Dendritic cell treated with granulocyte-macrophage colony-stimulating factor and Interleukin-4, amounts not matched to agents 40 ng/mL and 50 ng/mL, for 4 days (primary cell): ENCODE results near the gene UBAP2.

Experiments used
- H3K27ac Mint-ChIP-seq: one replicate; pipeline ENCODE4 v1.8.0; 2022; ENCODE audit warnings: mild to moderate bottlenecking, mixed read lengths
- H3K27me3 Mint-ChIP-seq: one replicate; pipeline ENCODE4 v1.8.0; 2022; ENCODE audit warnings: mild to moderate bottlenecking, mixed read lengths
- H3K36me3 Mint-ChIP-seq: one replicate; pipeline ENCODE4 v1.8.0; 2022; ENCODE audit warnings: low read depth, mixed read lengths
- H3K4me1 Mint-ChIP-seq: one replicate; pipeline ENCODE4 v1.8.0; 2022; ENCODE audit warnings: low read depth, mixed read lengths
- H3K4me3 Mint-ChIP-seq: one replicate; pipeline ENCODE4 v1.8.0; 2022; ENCODE audit warnings: mild to moderate bottlenecking, moderate library complexity, mixed read lengths
- H3K9me3 Mint-ChIP-seq: one replicate; pipeline ENCODE4 v1.8.0; 2022; ENCODE audit warnings: mixed read lengths
- intact Hi-C: fragments of 100-400 bp; cut with micrococcal nuclease; formaldehyde crosslinking; loops from one replicate; pipeline ENCODE4 v1.15.0; 2022

The UBAP2 gene

GRCh38 chr9:33934188-33934878 lies 114.4 kb downstream of the UBAP2 start:
- no peak overlapping the region for H3K27ac Mint-ChIP-seq
- no peak overlapping the region for H3K4me3 Mint-ChIP-seq
- peaks cover 93% of the 10 kb centered on the region for H3K36me3 Mint-ChIP-seq
- H3K27me3 Mint-ChIP-seq: no peaks in the 10 kb centered on the region
- H3K9me3 Mint-ChIP-seq: no peaks in the 10 kb centered on the region
- intact Hi-C loops: no loop called here
- H3K4me1 Mint-ChIP-seq: no peaks in the 10 kb centered on the region

- intact Hi-C loops: no loop called here
- Mint-ChIP-seq H3K27ac (no peak overlapping the region), H3K4me3 (no peak overlapping the region), H3K4me1 (no peaks in the 10 kb centered on the region), H3K36me3 (peaks cover 94% of the 10 kb centered on the region), H3K27me3 (no peaks in the 10 kb centered on the region), H3K9me3 (no peaks in the 10 kb centered on the region)
These were observed 116.4 kb downstream of the UBAP2 start for GRCh38 chr9:33932078-33932807.

GRCh38 chr9:33931326-33931725 lies 117.4 kb downstream of the UBAP2 start:
- no peak overlapping the region for H3K4me3 Mint-ChIP-seq
- intact Hi-C loops: no loop called here
- no peaks in the 10 kb centered on the region for H3K27me3 Mint-ChIP-seq
- no peak overlapping the region for H3K27ac Mint-ChIP-seq
- peaks cover 94% of the 10 kb centered on the region for H3K36me3 Mint-ChIP-seq
- no peaks in the 10 kb centered on the region for H3K4me1 Mint-ChIP-seq
- H3K9me3 Mint-ChIP-seq: no peaks in the 10 kb centered on the region

GRCh38 chr9:33927694-33928093 lies 121.0 kb downstream of the UBAP2 start:
- Mint-ChIP-seq H3K27ac (no peak overlapping the region), H3K4me1 (no peaks in the 10 kb centered on the region), H3K36me3 (peaks cover 94% of the 10 kb centered on the region), H3K4me3 (no peak overlapping the region), H3K27me3 (no peaks in the 10 kb centered on the region), H3K9me3 (no peaks in the 10 kb centered on the region)
- intact Hi-C loops: no loop called here

- Mint-ChIP-seq H3K36me3 (peaks cover 94% of the 10 kb centered on the region), H3K9me3 (no peaks in the 10 kb centered on the region), H3K4me1 (no peaks in the 10 kb centered on the region), H3K27ac (no peak overlapping the region), H3K4me3 (no peak overlapping the region), H3K27me3 (no peaks in the 10 kb centered on the region)
- intact Hi-C loops: no loop called here
These were observed 121.8 kb downstream of the UBAP2 start for GRCh38 chr9:33926746-33927485.

GRCh38 chr9:33924978-33925797 lies 123.5 kb downstream of the UBAP2 start:
- no peaks in the 10 kb centered on the region for H3K27me3 Mint-ChIP-seq
- no peaks in the 10 kb centered on the region for H3K4me1 Mint-ChIP-seq
- H3K36me3 Mint-ChIP-seq: peaks cover 94% of the 10 kb centered on the region
- H3K27ac Mint-ChIP-seq: no peak overlapping the region
- H3K9me3 Mint-ChIP-seq: no peaks in the 10 kb centered on the region
- H3K4me3 Mint-ChIP-seq: no peak overlapping the region
- intact Hi-C loops: no loop called here

GRCh38 chr9:33923998-33924701 lies 124.5 kb downstream of the UBAP2 start:
- H3K4me3 Mint-ChIP-seq: no peak overlapping the region
- H3K27ac Mint-ChIP-seq: no peak overlapping the region
- H3K4me1 Mint-ChIP-seq: no peaks in the 10 kb centered on the region
- H3K27me3 Mint-ChIP-seq: no peaks in the 10 kb centered on the region
- peaks cover 99% of the 10 kb centered on the region for H3K36me3 Mint-ChIP-seq
- H3K9me3 Mint-ChIP-seq: no peaks in the 10 kb centered on the region
- intact Hi-C loops: no loop called here

- Mint-ChIP-seq H3K36me3 (peaks cover 100% of the 10 kb centered on the region), H3K4me1 (no peaks in the 10 kb centered on the region), H3K27me3 (no peaks in the 10 kb centered on the region), H3K9me3 (no peaks in the 10 kb centered on the region), H3K27ac (no peak overlapping the region), H3K4me3 (no peak overlapping the region)
- intact Hi-C loops: no loop called here
These were observed 125.6 kb downstream of the UBAP2 start for GRCh38 chr9:33923079-33923478.

- no peak overlapping the region for H3K27ac Mint-ChIP-seq
- no peak overlapping the region for H3K4me3 Mint-ChIP-seq
- H3K4me1 Mint-ChIP-seq: no peaks in the 10 kb centered on the region
These were observed 126.5 kb downstream of the UBAP2 start for GRCh38 chr9:33921967-33922895.

GRCh38 chr9:33919276-33919897 lies 129.3 kb downstream of the UBAP2 start:
- intact Hi-C loops: no loop called here
- Mint-ChIP-seq H3K36me3 (peaks cover 100% of the 10 kb centered on the region), H3K27me3 (no peaks in the 10 kb centered on the region), H3K27ac (no peak overlapping the region), H3K9me3 (no peaks in the 10 kb centered on the region), H3K4me3 (no peak overlapping the region), H3K4me1 (no peaks in the 10 kb centered on the region)

More at GRCh38 chr9:33921967-33922895, 126.5 kb downstream of the UBAP2 start:
- H3K9me3 Mint-ChIP-seq: no peaks in the 10 kb centered on the region
- intact Hi-C loops: no loop called here
- H3K36me3 Mint-ChIP-seq: peaks cover 100% of the 10 kb centered on the region
- no peaks in the 10 kb centered on the region for H3K27me3 Mint-ChIP-seq

- Mint-ChIP-seq H3K9me3 (no peaks in the 10 kb centered on the region), H3K36me3 (peaks cover 89% of the 10 kb centered on the region), H3K4me1 (no peaks in the 10 kb centered on the region), H3K27me3 (no peaks in the 10 kb centered on the region), H3K4me3 (no peak overlapping the region), H3K27ac (no peak overlapping the region)
- intact Hi-C loops: no loop called here
These were observed 131.7 kb downstream of the UBAP2 start for GRCh38 chr9:33917036-33917435.
